Superior temporal gyrus (tissue), 1 donor: ENCODE measurements around the gene GYPB.
"Not testable (repeated sequence)": the region's sequence is repeated elsewhere in the genome, so short reads cannot be mapped to it uniquely, and the experiment has no call there.

Experiments used
- DNase-seq: peaks from one replicate; pipeline ENCODE4 v3.0.0-alpha.2; 2016; ENCODE audit errors: extremely low spot score

GYPB gene

DNA sequence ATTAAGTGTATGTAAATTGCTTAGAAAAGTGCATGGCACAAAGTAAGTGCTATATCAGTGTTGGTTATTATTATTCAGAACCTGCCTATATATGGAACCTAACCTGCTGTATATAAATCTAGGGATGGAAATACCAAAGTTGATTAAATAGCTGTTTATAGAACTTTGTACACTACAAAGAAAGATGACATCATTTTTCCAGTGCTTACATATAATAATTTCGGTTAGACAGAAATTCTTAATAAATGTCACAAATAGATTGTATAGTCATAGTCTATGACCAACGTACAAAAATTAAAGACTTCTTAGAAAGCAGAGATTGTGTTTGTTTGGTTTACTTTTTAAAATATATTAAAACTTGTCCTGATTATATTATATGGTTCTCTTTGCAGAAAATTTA is 4.4 kb downstream of the GYPB start:
- no peak for DNase-seq

DNA sequence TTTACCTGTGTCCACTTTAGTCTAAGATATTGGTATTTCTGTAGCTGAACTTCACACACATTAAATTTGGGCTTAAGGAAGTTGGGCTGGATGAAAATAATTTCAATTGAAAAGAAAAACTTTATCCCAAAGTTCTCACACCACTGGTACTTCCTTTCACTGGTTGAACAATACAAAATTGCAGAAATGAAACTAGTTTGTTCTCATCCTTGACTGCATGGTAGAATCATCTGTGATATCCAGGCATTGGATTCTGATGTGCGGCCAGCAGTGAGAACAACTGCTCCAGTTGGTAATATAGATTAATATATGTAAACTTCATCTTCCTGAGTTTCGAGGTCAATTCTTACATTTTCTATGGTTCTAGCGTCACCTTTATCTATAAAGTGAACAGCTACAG is 10.6 kb downstream of the GYPB start:
- DNase-seq, result not testable (repeated sequence)

DNA sequence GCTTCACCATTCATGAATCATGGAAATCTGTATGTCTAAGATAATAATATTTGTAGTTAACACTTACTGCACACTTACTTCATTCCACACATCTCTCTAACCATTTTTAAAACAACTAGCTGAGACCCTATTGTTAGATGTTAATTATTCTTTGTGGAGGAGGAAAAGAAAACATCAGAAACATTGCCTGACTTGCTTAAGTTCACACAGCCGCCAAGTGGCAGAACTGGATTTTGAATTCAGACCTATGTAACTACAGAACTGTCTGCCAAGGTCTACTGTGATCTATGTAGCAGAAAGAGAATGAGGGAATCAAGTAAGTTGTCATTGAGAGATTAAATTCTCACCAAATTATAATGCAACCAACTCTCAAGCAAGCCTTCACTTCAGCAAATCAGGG is 11.2 kb downstream of the GYPB start:
- DNase-seq, result not testable (repeated sequence)

DNA sequence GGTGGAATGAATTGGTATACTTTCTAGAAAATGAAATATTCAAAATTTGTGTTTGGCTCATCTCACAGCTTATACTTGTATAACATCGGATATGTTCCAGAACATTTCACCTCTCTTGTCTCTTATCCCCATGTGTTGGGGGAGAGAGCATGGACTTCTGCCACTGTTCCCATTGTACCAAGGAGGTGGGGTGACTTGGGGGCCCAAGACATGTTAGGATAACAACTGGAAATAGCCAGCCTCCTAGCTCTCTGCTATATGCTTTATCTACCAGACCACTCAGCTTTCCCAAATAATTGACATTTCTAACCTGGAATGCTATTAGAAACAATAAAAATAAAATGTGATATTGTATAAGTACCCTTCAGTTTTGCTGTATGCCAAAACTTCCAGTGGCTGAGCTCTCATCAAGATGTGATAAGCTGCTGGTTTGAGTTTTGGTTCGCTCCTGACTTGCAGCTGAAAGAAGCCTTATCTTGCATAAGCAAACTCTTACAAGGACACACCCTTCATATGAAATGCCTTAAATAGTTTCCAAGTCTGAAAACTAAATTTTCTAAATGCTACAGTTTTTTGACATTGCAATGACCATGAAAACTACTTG is 12.9 kb downstream of the GYPB start:
- DNase-seq, result not testable (repeated sequence)

DNA sequence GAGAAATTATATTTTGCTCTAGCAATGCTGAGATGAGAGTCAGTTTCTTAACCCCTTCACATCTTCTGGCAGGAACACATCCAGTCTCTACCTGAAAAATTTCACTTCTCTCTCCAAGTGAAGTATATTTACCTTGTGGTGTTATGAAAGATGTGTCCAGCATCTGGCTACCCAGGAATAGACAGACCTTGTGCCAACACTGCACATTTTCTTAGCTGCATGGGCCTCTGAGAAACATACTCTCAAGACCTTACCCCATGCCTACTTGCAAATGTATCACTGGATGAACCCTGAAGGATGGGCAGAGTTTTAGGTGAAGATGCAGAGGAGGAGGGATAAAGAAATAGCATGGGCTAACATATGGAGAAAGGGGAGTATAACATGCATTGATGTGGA is 13.6 kb downstream of the GYPB start:
- not testable (repeated sequence) for DNase-seq

DNA sequence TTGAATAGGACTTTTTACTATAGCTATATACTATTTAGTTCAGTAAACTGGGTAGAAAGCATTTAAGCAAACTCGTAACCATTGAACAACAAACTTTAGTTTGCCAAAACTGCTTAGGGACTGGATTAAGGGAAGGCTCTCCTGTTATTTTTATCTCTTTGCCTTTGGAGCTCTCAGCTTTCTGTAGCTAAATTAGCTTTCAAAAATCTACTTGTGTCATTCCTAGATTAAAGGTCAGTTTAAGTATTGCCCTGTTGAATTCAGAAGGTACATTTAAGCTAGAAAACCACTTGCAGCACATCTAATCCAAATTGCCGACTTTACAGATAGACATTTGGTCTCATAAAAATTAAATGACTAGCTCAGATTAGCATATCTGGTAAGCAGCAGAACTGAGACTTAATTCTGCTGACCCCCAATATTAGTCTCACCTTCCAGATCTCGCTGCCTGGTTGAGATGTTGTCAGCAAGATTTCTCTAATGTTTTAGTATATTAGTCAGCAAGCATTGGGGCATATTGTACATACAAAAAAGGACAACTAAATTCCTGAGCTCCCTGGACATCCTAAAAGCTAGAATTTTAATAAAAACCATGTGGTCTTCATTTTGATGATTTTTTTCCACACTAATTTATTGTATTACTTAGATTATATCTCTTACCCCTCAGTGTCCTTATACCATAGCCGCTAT is 14.2 kb downstream of the GYPB start:
- DNase-seq, result not testable (repeated sequence)

DNA sequence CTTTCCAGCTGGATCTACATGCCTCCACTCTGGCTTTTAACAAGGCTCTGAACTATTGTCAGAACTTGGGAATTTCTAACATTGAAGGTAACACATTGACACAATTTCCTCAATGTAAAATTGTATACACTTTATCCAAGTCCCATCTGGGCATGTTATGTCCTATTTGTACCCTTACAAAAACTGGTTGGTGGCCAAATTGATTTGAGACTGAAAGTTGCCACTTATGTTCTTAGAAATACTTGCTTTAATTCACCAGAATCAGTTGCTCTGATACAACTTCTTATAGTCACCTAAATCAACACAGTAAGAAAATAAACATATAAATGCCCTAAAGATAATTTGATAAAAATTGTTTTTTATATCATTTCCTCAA is 15.3 kb downstream of the GYPB start:
- not testable (repeated sequence) for DNase-seq

DNA sequence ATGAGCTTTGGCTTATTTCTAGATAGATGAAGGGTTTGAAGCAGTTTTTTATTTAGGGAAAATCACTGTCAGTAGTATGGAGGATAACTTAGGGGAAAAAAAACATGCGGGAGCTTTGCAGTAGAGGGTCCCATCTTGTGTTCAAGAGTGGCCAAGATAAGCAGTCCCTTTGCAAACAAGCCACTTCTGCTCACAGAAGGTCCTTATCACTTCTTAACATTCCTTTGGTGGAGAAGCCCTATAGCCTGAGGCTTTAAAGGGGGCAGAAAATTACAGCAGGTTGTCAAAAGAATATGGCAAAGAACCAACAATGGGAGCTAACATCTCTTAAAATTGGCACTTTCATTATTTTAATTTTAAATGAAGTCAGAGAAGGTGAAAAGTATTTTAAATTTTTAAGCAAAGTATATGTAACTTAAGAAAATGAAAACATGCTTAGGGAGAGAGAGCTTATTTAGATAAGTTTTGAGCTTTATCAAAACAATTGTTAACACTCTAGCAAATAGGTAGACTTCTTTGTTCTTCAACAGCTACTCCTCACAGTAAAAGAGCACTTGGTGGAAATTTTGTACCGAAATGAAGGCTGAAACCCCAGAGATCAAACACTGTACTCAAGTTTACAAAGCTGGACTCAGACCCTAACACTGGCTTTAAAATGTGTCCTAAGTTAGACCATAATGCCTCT is 15.8 kb downstream of the GYPB start:
- not testable (repeated sequence) for DNase-seq

DNA sequence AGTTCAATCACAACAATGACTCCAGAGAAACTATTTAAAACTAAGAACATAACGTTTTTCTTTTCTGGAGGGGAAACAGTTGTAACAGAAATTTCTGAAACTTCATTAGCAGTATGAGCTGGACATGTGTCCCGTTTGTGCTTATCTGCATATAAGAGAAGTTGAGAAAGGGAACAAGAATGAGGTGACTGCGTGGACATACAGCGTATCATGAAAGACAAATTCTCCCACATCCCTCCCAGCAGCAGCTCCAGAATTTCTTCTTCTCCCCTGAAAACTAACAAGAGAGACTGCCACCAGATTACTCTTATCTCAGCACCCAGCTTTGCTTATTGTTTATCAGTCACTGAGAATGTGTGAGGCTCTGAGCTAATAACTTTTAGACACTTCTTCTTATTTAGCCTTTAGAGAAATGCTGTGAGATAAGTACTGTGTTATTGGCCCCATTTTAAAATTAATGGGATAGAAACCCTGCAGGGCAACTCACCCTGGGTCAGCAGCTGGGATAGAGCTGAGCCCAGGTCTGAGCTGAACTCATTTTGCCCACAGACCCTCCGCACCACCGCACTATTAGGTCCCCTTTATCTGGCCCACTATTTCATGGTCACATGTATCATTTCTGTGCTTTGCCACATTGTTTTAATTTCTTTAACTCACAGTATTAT is 18.7 kb downstream of the GYPB start:
- not testable (repeated sequence) for DNase-seq

DNA sequence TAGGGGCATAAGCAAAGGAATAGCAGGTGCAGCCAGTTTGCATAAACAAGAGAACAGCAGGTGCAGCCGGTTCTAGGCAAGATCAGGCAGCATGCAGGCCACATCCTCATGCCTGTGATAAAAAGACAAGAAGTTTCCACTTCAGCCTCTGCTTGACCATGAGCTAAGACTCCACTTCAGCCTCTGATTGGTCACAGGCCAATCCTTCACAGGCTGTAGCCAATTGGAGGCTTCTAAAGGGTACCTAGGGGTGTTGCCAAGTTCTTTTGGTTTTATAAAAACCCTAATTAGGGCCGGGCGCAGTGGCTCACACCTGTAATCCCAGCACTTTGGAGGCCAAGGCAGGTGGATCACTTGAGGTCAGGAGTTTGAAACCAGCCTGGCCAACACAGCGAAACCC is 23.0 kb downstream of the GYPB start:
- not testable (repeated sequence) for DNase-seq

DNA sequence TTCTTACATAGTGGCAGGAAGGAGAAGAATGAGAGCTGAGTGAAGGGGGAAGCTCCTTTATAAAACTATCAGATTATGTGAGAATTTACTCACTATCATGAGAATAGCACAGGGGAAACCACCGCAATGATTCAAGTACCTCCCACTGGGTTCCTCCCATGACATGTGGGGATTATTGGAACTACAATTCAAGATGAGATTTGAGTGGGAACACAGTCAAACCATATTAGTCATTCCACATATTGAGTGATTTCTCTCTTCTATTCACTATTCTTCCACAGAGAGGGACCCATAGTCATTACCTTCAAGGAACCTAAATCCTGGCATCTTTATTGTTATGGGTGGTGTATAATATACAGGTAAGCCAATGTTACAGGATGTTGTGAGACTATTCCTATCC is 27.4 kb downstream of the GYPB start:
- not testable (repeated sequence) for DNase-seq

DNA sequence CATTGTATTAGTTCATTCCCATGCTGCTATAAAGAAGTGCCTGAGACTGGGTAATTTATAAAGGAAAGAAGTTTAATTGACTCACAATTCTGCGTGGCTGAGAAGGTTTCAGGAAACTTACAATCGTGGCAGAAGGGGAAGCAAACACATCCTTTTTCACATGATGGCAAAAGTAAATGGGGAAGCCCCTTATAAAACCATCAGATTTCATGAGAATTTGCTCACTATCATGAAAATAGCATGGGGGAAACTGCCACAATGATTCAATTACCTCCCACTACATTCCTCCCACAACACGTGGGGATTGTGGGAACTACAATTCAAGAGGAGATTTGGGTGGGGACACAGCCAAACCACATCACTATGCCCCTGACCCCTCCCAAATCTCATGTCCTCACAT is 28.5 kb downstream of the GYPB start:
- not testable (repeated sequence) for DNase-seq

DNA sequence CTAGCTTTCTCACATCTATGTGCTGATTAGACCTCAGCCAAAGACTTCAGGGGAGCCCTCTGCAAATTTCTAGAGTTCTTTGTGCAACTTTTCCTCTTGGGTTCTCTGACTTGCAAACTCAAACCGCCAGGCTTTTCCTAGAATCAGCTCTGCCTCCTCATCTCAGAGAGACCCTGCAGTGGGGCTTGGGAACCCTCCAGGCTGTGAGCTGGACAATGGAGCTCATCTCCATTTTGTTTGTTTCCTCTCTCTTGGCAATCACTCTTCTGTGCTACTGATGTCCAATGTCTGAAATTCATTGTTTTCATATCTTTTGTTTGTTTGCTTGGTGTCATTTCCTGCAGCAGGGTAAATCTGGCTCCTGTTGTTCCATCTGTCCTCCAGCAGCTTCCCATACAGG is 33.0 kb downstream of the GYPB start:
- no peak for DNase-seq

DNA sequence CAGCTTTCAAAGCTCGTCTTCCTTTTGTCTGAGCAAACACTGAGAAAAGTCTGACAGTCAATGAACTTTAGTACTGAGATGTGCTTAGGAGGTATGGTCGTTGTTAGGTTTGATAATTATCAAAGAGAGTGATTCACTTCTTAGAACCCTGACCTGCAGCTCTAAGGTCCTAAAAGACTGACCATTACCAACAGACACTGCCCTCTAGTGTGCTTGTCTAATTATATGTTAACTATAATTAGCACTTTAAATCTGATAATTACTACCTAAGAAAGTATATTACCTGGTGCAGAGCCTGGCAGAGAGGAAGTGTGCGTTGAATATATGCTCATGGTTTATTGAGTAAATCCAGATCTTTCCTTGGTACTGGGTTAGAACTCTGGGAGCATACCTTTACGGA is 38.4 kb downstream of the GYPB start:
- DNase-seq, result not testable (repeated sequence)

DNA sequence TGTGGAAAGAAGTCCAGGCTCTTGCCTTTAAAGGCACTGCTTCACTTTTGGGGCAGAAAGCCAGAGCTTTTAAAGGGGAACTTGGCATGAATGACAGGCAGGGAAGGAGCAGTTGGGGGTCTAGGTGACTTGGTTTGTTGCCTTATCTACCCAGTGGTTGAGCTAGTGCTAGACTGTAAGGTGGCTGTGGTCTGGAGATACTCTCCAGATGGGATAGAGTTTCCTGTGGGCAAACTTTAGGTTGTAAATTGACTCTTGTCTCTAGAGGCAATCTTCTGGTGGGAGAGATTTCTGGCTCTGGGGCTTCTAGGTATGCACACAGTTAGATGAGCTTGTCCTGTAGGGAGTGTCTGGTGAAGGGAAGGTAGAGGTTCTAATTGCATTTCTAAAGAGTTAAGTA is 43.7 kb downstream of the GYPB start:
- DNase-seq, result not testable (repeated sequence)

DNA sequence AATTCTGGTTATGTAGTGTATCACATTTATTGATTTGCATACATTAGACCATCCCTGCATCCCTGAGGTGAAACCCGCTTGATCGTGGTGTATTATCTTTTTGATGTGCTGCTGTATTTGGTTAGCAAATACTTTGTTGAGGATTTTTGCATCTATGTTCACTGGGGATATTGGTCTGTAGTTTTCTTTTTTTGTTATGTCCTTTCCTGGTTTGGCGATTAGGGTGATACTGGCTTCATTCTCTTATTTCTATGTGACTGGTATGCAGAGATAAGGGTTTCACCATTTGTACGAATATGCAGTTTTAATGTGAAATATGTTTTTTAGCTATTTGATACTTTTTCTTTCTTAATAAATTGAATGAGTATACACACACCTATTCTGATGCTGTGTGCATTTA is 45.2 kb downstream of the GYPB start:
- not testable (repeated sequence) for DNase-seq

DNA sequence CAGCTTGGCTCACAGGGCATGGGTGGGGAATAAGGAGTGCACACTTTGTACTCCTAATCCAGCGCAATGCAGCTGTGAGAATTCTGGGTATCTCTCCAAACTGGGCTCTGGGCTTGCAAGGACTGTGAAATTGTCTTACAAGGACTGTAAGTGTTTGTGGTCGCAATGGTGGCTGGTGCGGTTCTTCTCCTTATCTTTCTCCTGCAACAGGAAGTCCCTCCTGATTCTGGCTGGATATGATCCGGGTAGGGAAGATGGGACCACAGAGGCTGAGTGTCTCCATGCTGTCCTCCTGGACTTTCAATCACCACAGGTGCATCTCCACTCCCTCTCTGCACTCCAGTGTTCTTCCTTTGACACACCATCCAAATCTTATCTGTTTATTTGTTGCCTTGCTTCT is 58.1 kb downstream of the GYPB start:
- no peak for DNase-seq

DNA sequence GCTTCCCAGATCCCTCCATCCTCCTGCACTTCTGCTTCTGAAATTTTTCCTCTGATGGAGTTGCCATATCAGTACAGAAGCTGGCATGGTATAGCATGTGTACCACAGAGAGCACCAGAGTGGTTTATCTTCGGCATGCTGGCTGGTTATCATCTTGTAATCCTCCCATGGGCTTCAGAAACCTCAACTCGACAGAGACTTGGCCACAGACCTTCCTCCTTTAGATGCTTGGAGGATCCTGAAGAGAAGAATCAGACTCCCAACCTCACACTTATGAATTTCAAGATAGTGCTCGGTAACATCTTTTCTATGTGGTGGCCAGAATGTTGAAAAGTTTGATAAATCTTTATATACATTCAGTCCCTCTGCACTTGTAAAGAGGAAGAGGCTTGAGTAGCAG is 63.9 kb downstream of the GYPB start:
- not testable (repeated sequence) for DNase-seq

DNA sequence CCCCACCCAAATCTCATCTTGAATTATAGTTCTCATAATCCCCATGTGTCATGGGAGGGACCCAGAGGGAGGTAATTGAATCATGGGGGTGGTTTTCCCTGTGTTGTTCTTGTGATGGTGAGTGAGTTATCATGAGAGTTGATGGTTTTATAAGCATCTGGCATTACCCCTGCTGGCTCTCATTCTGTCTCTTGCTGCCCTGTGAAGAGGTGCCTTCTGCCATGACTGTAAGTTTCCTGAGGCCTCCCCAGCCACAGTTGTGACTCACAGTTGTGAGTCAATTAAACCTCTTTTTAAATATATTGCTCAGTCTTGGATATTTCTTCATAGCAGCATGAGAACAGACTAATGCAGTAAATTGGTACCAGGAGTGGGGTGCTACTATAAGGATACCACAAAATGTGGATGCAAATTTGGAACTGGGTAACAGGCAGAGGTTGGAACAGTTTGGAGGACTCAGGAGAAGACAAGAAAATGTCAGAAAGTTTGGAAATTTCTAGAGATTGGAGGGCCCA is 67.7 kb downstream of the GYPB start:
- DNase-seq, result not testable (repeated sequence)

DNA sequence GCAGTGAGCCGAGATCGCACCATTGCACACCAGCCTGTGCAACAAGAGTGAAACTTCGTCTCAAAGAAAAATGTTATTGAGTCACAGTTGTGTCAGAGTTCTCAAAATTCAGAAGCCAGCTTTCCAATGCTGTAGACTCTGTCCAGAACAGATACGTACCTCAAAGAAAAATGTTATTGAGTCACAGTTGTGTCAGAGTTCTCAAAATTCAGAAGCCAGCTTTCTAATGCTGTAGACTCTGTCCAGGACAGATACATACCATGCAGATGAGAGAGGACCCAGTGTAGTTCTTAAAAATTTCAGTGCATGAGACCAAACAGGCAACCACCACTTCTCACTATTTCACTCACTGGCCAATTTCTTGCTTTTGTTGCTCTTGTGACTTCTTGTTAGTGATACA is 68.2 kb downstream of the GYPB start:
- DNase-seq, result not testable (repeated sequence)

DNA sequence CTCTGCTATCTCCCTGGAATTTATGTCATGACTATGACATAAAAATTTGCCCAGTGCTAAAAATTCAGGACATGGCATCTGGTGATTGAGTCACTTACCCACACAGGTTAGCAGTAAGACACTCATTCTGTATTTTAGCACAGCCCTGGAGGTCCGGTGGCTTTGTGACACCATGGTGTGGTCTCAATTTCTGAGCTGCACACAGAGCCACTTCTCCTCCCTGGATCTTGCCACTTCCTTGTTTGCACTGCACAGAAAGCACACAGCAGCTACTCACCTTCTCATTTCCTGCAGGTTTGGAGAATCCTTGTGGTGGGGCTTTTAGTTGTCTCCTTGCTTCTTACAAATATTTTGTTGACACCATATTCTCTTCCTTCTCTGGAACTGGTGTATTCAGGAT is 69.0 kb downstream of the GYPB start:
- DNase-seq, result not testable (repeated sequence)

DNA sequence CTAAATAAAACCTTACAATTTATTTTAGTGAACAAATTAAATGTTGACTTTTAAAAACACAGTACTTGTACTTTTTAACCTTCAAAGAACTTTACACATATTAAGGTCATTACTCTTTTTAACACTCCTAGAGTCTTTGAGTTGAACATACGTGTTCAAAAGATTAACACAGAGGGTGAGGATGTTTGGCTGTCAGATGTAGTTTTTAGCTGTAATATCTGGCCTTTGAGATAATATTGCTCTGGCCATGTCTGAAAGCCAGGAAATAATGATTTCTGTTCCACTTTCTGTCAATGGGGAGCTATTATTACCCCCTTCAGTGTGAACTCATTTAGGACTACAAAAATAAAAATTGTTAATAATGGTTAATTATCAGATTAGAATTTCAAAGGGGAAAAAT is 71.7 kb downstream of the GYPB start:
- DNase-seq, result not testable (repeated sequence)
